DOHH2 (cell line): ENCODE measurements around the gene DCANP1.

Experiments
- H3F3A ChIP-seq: fragments of 200-600 bp; sonication (generic), shearing (Covaris generic); 2 replicates; pipeline ENCODE4 v1.6.0; 2016; ENCODE audit warnings: antibody characterized with exemption, mild to moderate bottlenecking; ENCODE audit not compliant: control insufficient read depth, insufficient read depth
- H3K27ac ChIP-seq: fragments of 200-600 bp; sonication (generic); 2 replicates; pipeline ENCODE4 v1.5.1; 2014; ENCODE audit warnings: low read depth, mild to moderate bottlenecking, low read length, moderate library complexity
- H3K27me3 ChIP-seq: fragments of 200-600 bp; sonication (generic); 2 replicates; pipeline ENCODE4 v1.6.1; 2014; ENCODE audit warnings: mild to moderate bottlenecking, low read length, mixed read lengths; ENCODE audit not compliant: control insufficient read depth
- H3K36me3 ChIP-seq: fragments of 200-600 bp; sonication (generic); 2 replicates; pipeline ENCODE4 v1.6.1; 2014; ENCODE audit warnings: mild to moderate bottlenecking, low read length, moderate library complexity, mixed read lengths; ENCODE audit not compliant: control insufficient read depth
- H3K4me1 ChIP-seq: fragments of 200-600 bp; sonication (generic); 2 replicates; pipeline ENCODE4 v1.6.1; 2014; ENCODE audit warnings: mild to moderate bottlenecking, low read length, mixed read lengths; ENCODE audit not compliant: control insufficient read depth
- H3K4me2 ChIP-seq: fragments of 200-600 bp; sonication (generic); 2 replicates; pipeline ENCODE4 v1.6.0; 2014; ENCODE audit warnings: mild to moderate bottlenecking, low read length, moderate library complexity
- H3K4me3 ChIP-seq: fragments of 200-600 bp; sonication (generic); 2 replicates; pipeline ENCODE4 v1.5.1; 2014; ENCODE audit warnings: mild to moderate bottlenecking, low read length, mixed read lengths
- H3K79me2 ChIP-seq: fragments of 200-600 bp; sonication (generic); 2 replicates; pipeline ENCODE4 v1.6.1; 2014; ENCODE audit warnings: mild to moderate bottlenecking, low read length, mixed read lengths; ENCODE audit not compliant: control insufficient read depth
- H3K9me2 ChIP-seq: fragments of 200-600 bp; sonication (generic); replicated peaks from 2 replicates; pipeline ENCODE4 v1.6.1; 2014; ENCODE audit warnings: mild to moderate bottlenecking, low read length, mixed read lengths; ENCODE audit not compliant: control insufficient read depth
- H3K9me3 ChIP-seq: fragments of 200-600 bp; sonication (generic); 2 replicates; pipeline ENCODE4 v1.6.1; 2014; ENCODE audit warnings: antibody characterized with exemption, low read length, mixed read lengths; ENCODE audit not compliant: control insufficient read depth, insufficient read depth
- H4K20me1 ChIP-seq: fragments of 200-600 bp; sonication (generic); 2 replicates; pipeline ENCODE4 v1.6.0; 2014; ENCODE audit warnings: low read depth, mild to moderate bottlenecking, antibody characterized with exemption, low read length, moderate library complexity; ENCODE audit not compliant: control insufficient read depth, insufficient read depth
- CTCF ChIP-seq: fragments of 200-600 bp; sonication (generic); IDR thresholded peaks from one replicate; pipeline ENCODE4 v1.5.1; 2014; ENCODE audit warnings: antibody characterized with exemption, mild to moderate bottlenecking, low read depth, low read length; ENCODE audit not compliant: poor library complexity, severe bottlenecking
- EZH2phosphoT487 ChIP-seq: fragments of 200-600 bp; sonication (generic); IDR thresholded peaks from 2 replicates; pipeline ENCODE4 v1.6.1; 2017; ENCODE audit warnings: borderline replicate concordance, mild to moderate bottlenecking, antibody characterized with exemption, low read length, moderate library complexity, mixed read lengths

DCANP1 gene

GRCh38 chr5:135444360-135444759 is 2.8 kb downstream of the DCANP1 start:
- Histone ChIP-seq H3K4me1 (no peaks in the 10 kb centered on the region), H4K20me1 (no peaks in the 10 kb centered on the region), H3K27me3 (peaks cover 4% of the 10 kb centered on the region; the same call in 1 of the 2 replicates), H3K36me3 (no peaks in the 10 kb centered on the region), H3K27ac (no peak overlapping the region), H3F3A (no peaks in the 10 kb centered on the region), H3K9me3 (no peaks in the 10 kb centered on the region), H3K9me2 (no peaks in the 10 kb centered on the region), H3K4me2 (no peak overlapping the region), H3K4me3 (no peak overlapping the region), H3K79me2 (no peaks in the 10 kb centered on the region)
- TF ChIP-seq CTCF = no peak
- TF ChIP-seq EZH2phosphoT487 = no peak

- Histone ChIP-seq H3K9me3 (no peaks in the 10 kb centered on the region), H3K4me1 (no peaks in the 10 kb centered on the region), H3F3A (no peaks in the 10 kb centered on the region), H3K4me3 (no peak overlapping the region), H3K27me3 (peaks cover 4% of the 10 kb centered on the region; the same call in 1 of the 2 replicates), H3K79me2 (no peaks in the 10 kb centered on the region), H3K27ac (no peak overlapping the region), H3K36me3 (no peaks in the 10 kb centered on the region), H4K20me1 (no peaks in the 10 kb centered on the region), H3K9me2 (no peaks in the 10 kb centered on the region), H3K4me2 (no peak overlapping the region)
- no peak for TF ChIP-seq EZH2phosphoT487
Observed at GRCh38 chr5:135443161-135443960, 3.8 kb downstream of the DCANP1 start.

DNA sequence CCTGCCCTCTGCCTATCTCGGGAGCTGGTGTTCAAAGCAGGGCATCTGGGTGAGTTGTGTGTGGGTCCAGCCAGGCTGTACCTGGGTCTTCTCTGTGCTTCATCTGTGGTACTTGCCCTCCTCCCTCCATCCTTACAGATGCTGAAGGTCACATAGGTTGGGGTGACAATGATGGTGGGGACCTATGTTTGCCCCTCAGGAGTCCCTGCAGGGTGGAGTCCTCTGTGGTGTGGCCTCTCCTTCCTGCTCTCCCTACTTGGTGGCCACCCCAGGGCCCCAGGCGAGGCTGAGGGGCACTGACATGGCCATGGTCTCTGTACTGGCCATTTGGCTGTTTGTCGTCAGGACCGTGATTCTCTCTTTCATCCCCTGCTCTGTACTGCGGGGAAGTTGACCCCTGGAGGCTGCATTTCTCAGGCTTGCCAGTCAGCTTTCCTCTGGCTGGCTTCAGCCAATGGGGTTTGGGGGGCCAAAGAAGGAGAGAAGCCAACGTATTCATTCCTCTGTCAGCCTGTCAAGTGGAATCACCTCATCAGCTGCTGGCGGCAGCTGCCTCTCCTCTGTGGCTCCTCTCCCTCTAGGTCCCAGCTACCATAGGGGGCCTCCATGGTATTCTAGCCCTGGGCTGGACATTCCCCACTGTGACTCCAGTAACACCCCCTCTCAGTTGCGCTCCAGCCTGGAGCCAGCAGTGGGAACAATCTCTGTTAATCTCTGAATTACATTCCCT is 4.6 kb downstream of the DCANP1 start:
- Histone ChIP-seq H3K27ac (no peak overlapping the region), H3K4me3 (no peak overlapping the region), H3K4me1 (peaks cover 4% of the 10 kb centered on the region), H3K9me2 (no peaks in the 10 kb centered on the region), H3K36me3 (no peaks in the 10 kb centered on the region), H3K9me3 (no peaks in the 10 kb centered on the region), H3K4me2 (no peak overlapping the region), H3K79me2 (no peaks in the 10 kb centered on the region), H4K20me1 (no peaks in the 10 kb centered on the region), H3K27me3 (peaks cover 5% of the 10 kb centered on the region; the same call in 1 of the 2 replicates), H3F3A (no peaks in the 10 kb centered on the region)
- TF ChIP-seq EZH2phosphoT487 = no peak
- no peak for TF ChIP-seq CTCF

- no peak overlapping the region for H3K27ac ChIP-seq
- peaks cover 10% of the 10 kb centered on the region for H3K4me1 ChIP-seq
- H3K36me3 ChIP-seq = no peaks in the 10 kb centered on the region
- H3K9me3 ChIP-seq = no peaks in the 10 kb centered on the region
- H3K79me2 ChIP-seq = no peaks in the 10 kb centered on the region
- no peaks in the 10 kb centered on the region for H3K9me2 ChIP-seq
- no peak overlapping the region for H3K4me3 ChIP-seq
- H3F3A ChIP-seq = no peaks in the 10 kb centered on the region
- no peaks in the 10 kb centered on the region for H4K20me1 ChIP-seq
- TF ChIP-seq EZH2phosphoT487 = no peak
- no peak for TF ChIP-seq CTCF
- H3K4me2 ChIP-seq = no peak overlapping the region
- peaks cover 11% of the 10 kb centered on the region; the same call in 1 of the 2 replicates for H3K27me3 ChIP-seq
Observed at GRCh38 chr5:135441919-135442318, 5.2 kb downstream of the DCANP1 start.
